Astrocyte (in vitro differentiated cells and primary cell): ENCODE data around the gene SPSB3. TPM values are rescaled to one million over a fixed set of nuclear protein-coding genes. Genes with fewer than 3 reads are reported as not detected.

ENCODE experiments used
- DNase-seq: peaks from one replicate; pipeline ENCODE4 v3.0.0-alpha.2; 2010; ENCODE audit warnings: low read depth
- FAIRE-seq: peaks from 2 replicates; lab custom pipeline; 2011; peaks lifted over from hg19 to GRCh38; lab: Jason Lieb, UNC
- H2AFZ ChIP-seq: 2 replicates; pipeline ENCODE4 v1.6.0; 2012; ENCODE audit warnings: low read depth, low read length, inconsistent platforms
- H3K27ac ChIP-seq: 2 replicates; pipeline ENCODE4 v1.5.1; 2011; ENCODE audit warnings: low read depth, low read length, inconsistent platforms
- H3K27me3 ChIP-seq: 2 replicates; pipeline ENCODE4 v1.6.0; 2011; ENCODE audit warnings: low read length, inconsistent platforms; ENCODE audit not compliant: insufficient read depth
- H3K36me3 ChIP-seq: 2 replicates; pipeline ENCODE4 v1.5.1; 2011; ENCODE audit warnings: low read length, inconsistent platforms; ENCODE audit not compliant: insufficient read depth
- H3K4me1 ChIP-seq: 2 replicates; pipeline ENCODE4 v1.5.1; 2011; ENCODE audit warnings: low read length, inconsistent platforms; ENCODE audit not compliant: insufficient read depth
- H3K4me2 ChIP-seq: 2 replicates; pipeline ENCODE4 v1.6.0; 2012; ENCODE audit warnings: low read length, inconsistent platforms
- H3K4me3 ChIP-seq: 2 replicates; pipeline ENCODE4 v1.5.1; 2011; ENCODE audit warnings: low read depth, mild to moderate bottlenecking, low read length, inconsistent platforms; ENCODE audit not compliant: insufficient read depth
- H3K79me2 ChIP-seq: 2 replicates; pipeline ENCODE4 v1.6.0; 2012; ENCODE audit warnings: mild to moderate bottlenecking, low read length, inconsistent platforms; ENCODE audit not compliant: insufficient read depth
- H3K9ac ChIP-seq: 2 replicates; pipeline ENCODE4 v1.6.0; 2012; ENCODE audit warnings: mild to moderate bottlenecking, low read length, inconsistent platforms
- H3K9me3 ChIP-seq: 2 replicates; pipeline ENCODE4 v1.5.1; 2012; ENCODE audit warnings: low read depth, mild to moderate bottlenecking, low read length, inconsistent platforms; ENCODE audit not compliant: insufficient read depth
- H4K20me1 ChIP-seq: 2 replicates; pipeline ENCODE4 v1.6.0; 2012; ENCODE audit warnings: low read length, inconsistent platforms; ENCODE audit not compliant: insufficient read depth
- H3K27ac Mint-ChIP-seq: one replicate; pipeline ENCODE4 v1.8.0; 2021; ENCODE audit warnings: mild to moderate bottlenecking, mixed read lengths; ENCODE audit not compliant: unreplicated experiment
- H3K27me3 Mint-ChIP-seq: one replicate; pipeline ENCODE4 v1.8.0; 2021; ENCODE audit warnings: low read depth, mixed read lengths; ENCODE audit not compliant: unreplicated experiment
- H3K36me3 Mint-ChIP-seq: one replicate; pipeline ENCODE4 v1.8.0; 2021; ENCODE audit warnings: low read depth, mixed read lengths; ENCODE audit not compliant: unreplicated experiment
- H3K4me1 Mint-ChIP-seq: one replicate; pipeline ENCODE4 v1.8.0; 2021; ENCODE audit warnings: low read depth, mixed read lengths; ENCODE audit not compliant: unreplicated experiment
- H3K4me3 Mint-ChIP-seq: one replicate; pipeline ENCODE4 v1.8.0; 2021; ENCODE audit warnings: mild to moderate bottlenecking, moderate library complexity, mixed read lengths; ENCODE audit not compliant: unreplicated experiment
- H3K9me3 Mint-ChIP-seq: one replicate; pipeline ENCODE4 v1.8.0; 2021; ENCODE audit warnings: mild to moderate bottlenecking, mixed read lengths; ENCODE audit not compliant: unreplicated experiment
- EZH2 ChIP-seq: IDR thresholded peaks from 2 replicates; pipeline ENCODE4 v1.6.1; 2012; ENCODE audit warnings: mild to moderate bottlenecking, low read length, inconsistent platforms; ENCODE audit not compliant: insufficient read depth
- total RNA-seq: library from RNA; stranded (reverse); gene quantifications from 2 replicates; pipeline ENCODE4 v1.2.1, GENCODE V29; 2021
- TF ChIP-seq, protein P1 (sequence below): IDR thresholded peaks from 2 replicates; pipeline ENCODE4 v1.5.1; 2011; ENCODE audit warnings: low read depth, mild to moderate bottlenecking, inconsistent platforms, low read length, moderate library complexity; ENCODE audit not compliant: insufficient read depth

The SPSB3 gene
- total RNA-seq, 1 donor from 2014 or later, result 23.3 TPM

DNA sequence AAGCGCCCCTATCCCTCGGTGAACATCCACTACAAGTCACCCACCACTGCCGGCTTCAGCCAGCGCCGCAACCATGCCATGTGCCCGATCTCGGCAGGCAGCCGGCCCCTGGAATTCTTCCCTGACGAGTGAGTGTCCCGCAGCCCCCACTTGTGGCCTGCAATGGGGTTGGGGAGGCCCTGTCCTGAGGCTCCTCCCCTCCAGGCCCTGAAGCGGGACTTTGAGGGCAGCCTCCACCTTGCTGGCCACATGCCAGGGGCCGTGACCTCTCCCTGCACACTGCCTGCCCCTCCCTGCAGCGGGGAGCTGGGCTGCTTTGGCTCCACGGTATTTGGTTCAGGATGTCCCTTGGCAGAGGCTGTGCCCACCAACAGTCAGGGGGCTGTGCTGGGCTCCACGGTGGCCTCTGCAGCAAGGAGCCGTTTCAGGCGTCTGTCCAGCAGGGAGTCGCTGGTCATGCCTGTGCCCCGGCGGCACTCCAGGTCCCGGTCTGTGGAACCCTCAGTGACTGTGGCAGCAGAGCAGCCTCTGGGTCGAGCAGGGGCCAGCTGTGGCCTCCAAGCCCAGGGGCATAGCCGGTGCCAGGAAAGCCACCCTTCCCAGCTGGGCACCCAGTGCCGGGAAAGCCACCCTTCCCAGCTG, 19.4 kb downstream of the SPSB3 start:
- Histone ChIP-seq H3K79me2 (no peaks in the 10 kb centered on the region), H3K36me3 (peaks cover 2% of the 10 kb centered on the region), H3K9me3 (no peaks in the 10 kb centered on the region), H3K9ac (no peak overlapping the region), H3K4me3 (no peak overlapping the region), H2AFZ (no peak overlapping the region), H3K27me3 (no peaks in the 10 kb centered on the region), H3K4me2 (no peak overlapping the region), H3K27ac (no peak overlapping the region), H3K4me1 (no peaks in the 10 kb centered on the region), H4K20me1 (peaks cover 17% of the 10 kb centered on the region)
- Mint-ChIP-seq H3K9me3 (no peaks in the 10 kb centered on the region), H3K36me3 (peaks cover 6% of the 10 kb centered on the region), H3K4me3 (no peak overlapping the region), H3K27ac (no peak overlapping the region), H3K27me3 (no peaks in the 10 kb centered on the region), H3K4me1 (no peaks in the 10 kb centered on the region)
- FAIRE-seq (no peak), DNase-seq (no peak)
- no peak for TF ChIP-seq EZH2

DNA sequence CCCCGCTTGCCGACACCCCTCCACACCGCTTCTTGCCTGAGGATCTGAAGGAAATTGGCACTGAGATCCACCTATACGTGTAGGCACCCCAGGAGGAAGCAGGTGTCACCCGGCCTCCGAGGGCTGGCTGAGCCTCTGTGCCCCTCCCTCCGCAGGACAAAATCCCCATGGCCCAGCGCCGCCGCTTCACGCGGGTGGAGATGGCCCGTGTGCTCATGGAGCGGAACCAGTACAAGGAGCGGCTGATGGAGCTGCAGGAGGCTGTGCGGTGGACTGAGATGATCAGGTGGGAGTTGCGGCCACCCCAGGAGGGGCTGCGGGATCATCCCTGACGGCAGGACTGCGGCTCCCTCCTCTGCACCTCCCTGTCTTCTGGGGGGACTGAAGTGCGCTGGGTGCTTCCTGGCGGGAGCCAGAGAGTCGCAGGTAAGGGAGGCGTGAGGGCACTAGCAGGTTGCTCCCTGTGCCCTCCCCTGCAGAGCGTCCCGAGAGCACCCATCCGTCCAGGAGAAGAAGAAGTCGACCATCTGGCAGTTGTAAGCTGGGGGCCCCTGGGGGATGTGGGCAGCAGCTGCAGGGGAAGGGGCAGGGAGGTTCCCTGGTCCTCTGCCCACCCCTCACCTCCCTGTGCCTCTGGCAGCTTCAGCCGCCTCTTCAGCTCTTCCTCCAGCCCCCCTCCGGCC, 20.0 kb downstream of the SPSB3 start:
- Histone ChIP-seq H3K4me3 (no peak overlapping the region), H2AFZ (no peak overlapping the region), H3K4me1 (no peaks in the 10 kb centered on the region), H4K20me1 (peaks cover 12% of the 10 kb centered on the region), H3K9ac (no peak overlapping the region), H3K9me3 (no peaks in the 10 kb centered on the region), H3K79me2 (no peaks in the 10 kb centered on the region), H3K27ac (no peak overlapping the region), H3K36me3 (peaks cover 2% of the 10 kb centered on the region), H3K4me2 (no peak overlapping the region), H3K27me3 (no peaks in the 10 kb centered on the region)
- no peak overlapping the region for H3K4me3 Mint-ChIP-seq
- no peak overlapping the region for H3K27ac Mint-ChIP-seq
- TF ChIP-seq EZH2, result no peak
- TF ChIP-seq, protein P1, sequence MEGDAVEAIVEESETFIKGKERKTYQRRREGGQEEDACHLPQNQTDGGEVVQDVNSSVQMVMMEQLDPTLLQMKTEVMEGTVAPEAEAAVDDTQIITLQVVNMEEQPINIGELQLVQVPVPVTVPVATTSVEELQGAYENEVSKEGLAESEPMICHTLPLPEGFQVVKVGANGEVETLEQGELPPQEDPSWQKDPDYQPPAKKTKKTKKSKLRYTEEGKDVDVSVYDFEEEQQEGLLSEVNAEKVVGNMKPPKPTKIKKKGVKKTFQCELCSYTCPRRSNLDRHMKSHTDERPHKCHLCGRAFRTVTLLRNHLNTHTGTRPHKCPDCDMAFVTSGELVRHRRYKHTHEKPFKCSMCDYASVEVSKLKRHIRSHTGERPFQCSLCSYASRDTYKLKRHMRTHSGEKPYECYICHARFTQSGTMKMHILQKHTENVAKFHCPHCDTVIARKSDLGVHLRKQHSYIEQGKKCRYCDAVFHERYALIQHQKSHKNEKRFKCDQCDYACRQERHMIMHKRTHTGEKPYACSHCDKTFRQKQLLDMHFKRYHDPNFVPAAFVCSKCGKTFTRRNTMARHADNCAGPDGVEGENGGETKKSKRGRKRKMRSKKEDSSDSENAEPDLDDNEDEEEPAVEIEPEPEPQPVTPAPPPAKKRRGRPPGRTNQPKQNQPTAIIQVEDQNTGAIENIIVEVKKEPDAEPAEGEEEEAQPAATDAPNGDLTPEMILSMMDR, result no peak
- H3K27me3 Mint-ChIP-seq, result no peaks in the 10 kb centered on the region
- no peak for DNase-seq
- no peaks in the 10 kb centered on the region for H3K4me1 Mint-ChIP-seq
- H3K36me3 Mint-ChIP-seq, result peaks cover 6% of the 10 kb centered on the region
- H3K9me3 Mint-ChIP-seq, result no peaks in the 10 kb centered on the region
- FAIRE-seq, result no peak

DNA sequence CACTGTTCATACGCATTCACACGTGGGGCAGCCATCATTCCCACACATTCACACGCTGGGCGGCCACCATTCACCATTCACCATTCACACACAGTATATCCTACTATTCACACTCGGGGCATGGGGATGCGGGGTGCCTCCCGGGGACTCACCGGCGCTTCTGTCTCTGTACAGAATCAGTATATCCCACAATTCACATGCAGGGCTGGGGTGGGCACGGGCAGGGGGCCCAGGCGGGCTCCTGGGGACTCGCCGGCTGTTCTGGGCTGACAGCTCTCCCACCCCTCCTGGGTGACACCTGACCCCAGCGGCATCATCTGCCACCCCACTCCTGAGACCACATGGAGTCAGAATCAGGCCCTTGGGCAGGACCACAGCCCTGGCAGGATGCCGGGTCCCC, 20.6 kb downstream of the SPSB3 start:
- no peak overlapping the region for H3K4me3 Mint-ChIP-seq
- Histone ChIP-seq H3K4me3 (no peak overlapping the region), H3K9me3 (no peaks in the 10 kb centered on the region), H3K27me3 (no peaks in the 10 kb centered on the region), H4K20me1 (peaks cover 12% of the 10 kb centered on the region), H3K4me2 (no peak overlapping the region), H3K27ac (no peak overlapping the region), H2AFZ (no peak overlapping the region), H3K9ac (no peak overlapping the region), H3K4me1 (no peaks in the 10 kb centered on the region), H3K36me3 (peaks cover 2% of the 10 kb centered on the region), H3K79me2 (no peaks in the 10 kb centered on the region)
- H3K27me3 Mint-ChIP-seq, result no peaks in the 10 kb centered on the region
- H3K4me1 Mint-ChIP-seq, result no peaks in the 10 kb centered on the region
- no peak overlapping the region for H3K27ac Mint-ChIP-seq
- TF ChIP-seq EZH2, result no peak
- TF ChIP-seq, protein P1, result no peak
- H3K36me3 Mint-ChIP-seq, result peaks cover 7% of the 10 kb centered on the region
- FAIRE-seq (no peak), DNase-seq (no peak)
- H3K9me3 Mint-ChIP-seq, result no peaks in the 10 kb centered on the region
